A204.1 (cell line): ENCODE data around the gene MAP6.
"Not testable (repeated sequence)": the region's sequence is repeated elsewhere in the genome, so short reads cannot be mapped to it uniquely, and the experiment has no call there.

ENCODE experiments used
- FAIRE-seq: peaks from 2 replicates; lab custom pipeline; 2012; peaks lifted over from hg19 to GRCh38; lab: Jason Lieb, UNC

The MAP6 gene

DNA sequence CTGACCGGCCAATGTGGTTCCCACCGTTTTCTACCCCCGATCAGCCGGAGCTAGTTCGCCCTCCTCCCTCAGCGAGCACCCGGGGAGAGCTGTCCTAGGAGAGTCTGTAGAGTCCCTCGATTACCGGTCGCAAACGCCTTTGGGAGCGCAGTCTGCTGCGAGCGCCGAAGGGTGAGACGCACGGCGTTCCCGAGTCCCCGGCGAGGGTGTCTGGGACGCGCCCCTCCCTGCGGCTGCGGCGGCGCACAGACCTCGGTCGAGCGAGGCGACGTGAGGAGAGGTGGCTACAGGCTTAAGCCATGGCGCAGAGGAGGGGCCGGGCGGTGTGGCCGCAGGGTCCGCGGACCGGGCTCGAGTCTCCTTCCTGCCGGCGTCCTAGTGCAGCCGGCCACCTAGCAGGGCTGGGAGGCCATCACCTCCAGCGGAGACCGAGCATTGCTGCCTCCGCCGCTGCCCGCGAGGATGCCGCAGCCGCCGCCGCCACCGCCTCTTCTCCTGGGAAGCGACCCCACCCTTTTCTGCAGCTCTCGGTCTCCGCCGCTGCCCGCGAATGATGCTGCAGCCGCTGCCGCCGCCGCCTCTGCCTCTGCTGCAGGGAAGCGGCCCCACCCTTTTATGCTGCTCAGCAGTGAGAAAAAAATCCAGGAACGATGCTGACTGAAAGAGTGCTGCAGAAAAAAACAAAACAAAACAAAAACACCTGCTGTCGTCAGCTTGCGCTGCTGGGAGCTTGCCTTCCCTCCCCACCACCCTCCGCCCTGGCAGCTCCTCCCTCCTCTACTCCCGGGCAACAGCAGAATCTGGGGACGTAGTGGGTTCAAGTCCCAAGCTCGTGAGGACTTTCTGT lies at the start of gene MAP6:
TSS of gene MAP6 (minus strand) at position 588 of the 847 bp plus-strand sequence. CDS start 669 bp downstream, outside the sequence.
- FAIRE-seq = no peak

DNA sequence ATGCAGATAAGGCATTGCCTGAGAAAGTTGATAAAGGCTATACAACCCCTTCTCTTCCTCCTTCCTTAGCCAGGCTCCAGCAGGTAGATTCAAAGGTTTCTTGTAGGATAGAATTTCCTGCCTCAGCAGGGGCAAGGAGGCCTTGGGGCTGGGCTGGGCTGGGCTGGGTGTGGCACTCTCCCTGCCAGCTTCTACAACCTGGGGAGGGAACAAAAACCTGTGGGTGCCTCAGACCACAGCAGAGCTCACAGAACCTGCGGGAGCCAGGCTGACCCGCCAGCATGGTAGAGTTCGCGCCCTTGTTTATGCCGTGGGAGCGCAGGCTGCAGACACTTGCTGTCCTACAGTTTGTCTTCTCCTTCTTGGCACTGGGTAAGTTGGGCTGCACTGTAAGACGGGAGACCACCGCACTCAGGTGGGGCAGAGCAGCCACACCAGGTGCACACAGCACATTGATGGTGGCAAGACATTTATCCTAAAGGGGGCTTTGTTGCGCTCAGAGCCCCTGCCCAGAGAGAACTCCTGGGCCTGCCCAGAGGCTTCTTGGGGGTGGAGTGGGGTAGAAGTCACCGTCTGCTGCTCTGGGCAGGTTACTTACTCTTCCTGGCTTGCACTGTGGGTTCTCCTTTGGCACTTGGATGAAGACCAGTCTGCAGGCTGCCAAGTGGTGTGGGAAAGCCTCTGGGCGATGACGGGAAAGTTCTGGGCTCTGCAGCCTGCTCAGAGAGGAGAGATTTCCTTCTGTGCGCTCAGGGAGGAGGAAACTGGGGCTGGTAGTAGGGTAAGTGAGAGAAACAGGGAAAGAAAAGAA lies 49.0 kb upstream of the MAP6 start, which contains the start of gene MOGAT2:
TSS of gene MOGAT2 (plus strand) at position 231 of the 811 bp plus-strand sequence. CDS start at position 282, 51 bp downstream.
- FAIRE-seq = no peak

DNA sequence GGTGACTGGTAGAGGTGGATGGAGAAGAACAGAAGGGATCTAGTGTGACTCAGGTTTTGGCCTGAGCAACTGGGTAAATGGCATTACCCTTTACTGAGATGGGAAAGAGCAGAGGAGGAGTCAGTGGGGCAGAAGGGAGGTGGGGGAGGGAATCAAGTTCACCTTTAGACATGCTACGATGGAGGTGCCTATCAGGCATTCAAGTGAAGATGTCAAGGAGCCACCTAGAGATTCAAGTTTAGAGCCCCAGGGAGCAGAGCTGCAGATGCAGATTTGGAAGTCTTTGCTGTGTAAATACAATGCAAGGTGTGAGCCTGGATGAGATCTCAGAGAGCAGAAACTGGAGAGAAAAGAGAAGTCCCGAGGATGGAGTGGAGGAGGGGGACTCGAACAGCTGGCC lies 47.8 kb upstream of the MAP6 start:
- FAIRE-seq = no peak

DNA sequence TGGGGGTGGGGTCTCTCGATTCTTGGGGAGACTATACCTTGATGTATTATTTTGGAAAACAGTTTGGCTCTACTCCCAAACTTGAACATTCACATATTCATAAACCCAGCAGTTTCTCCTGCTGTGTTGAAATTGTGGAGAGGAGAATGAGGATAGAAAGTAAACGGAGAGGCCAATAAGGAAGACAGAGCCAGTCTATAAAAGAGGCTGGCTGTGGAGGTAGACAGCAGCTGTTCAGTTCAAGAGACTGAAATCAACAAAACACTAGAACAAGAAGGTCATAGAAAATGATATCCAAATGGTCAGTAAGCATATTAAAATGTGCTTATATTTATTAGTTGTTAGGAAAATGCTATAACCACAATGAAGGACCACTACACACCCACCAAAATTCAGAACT lies 46.9 kb upstream of the MAP6 start:
- FAIRE-seq = no peak

DNA sequence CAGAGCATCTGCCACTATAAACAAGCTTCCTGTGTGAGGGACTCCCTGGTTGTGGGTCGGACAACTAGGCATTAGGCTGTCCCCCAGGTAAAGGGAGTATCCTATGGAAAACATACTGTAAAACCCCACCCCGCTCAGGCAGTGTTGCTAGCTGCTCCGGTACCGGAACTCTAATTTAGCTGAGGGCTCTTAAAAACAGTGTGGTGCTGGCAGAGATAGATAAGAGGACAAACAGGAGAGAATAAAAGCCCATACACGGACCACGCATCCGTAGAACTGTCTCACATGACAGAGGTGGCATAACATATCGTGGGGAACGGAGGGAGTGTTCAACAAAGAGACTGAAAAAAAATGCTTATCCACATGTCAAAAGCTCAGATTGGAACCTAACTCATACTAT lies 45.4 kb upstream of the MAP6 start:
- FAIRE-seq = no peak

DNA sequence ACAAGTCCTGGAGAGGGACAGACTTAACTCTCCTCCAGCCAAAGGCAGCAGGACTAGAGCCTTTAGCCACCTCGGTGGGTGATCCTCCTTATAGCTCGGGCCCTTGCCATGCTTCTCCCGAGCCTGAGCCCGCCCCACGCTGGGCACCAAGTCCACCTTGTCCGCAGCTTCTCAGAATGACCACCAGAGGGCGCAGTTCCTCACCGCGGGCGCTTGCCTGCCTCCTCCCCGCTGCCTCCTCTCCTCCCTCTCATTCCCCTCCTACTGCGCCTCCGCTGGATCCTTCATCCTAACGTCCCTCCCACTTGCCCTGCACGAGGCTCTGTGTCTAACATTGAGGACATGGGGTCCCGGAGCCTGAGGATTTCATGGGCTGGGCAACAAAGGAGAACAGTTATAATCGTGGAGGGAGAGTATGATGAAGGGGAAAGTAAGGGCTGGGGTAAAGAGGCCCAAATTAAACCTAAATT lies 37.5 kb upstream of the MAP6 start:
- FAIRE-seq = no peak

DNA sequence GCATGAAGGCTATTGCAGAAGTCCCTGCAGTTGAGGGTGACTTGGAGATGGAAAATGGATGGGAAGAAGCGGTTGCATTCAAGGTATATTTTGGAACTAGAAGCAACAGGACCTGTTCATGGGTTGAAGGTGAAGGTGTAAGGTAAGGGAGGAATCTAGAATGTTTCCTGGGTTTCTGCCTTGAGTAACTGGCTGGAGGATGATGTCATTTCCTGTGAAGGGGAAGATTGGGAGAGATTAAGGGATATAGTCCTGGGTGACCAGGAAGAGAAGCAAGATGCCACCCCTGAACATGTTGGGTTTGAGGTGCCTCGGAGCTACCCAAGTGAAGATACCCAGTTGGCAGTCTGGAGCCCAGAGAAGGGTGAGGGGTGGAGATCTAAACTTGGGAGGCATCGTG lies 36.7 kb upstream of the MAP6 start:
- FAIRE-seq = no peak

DNA sequence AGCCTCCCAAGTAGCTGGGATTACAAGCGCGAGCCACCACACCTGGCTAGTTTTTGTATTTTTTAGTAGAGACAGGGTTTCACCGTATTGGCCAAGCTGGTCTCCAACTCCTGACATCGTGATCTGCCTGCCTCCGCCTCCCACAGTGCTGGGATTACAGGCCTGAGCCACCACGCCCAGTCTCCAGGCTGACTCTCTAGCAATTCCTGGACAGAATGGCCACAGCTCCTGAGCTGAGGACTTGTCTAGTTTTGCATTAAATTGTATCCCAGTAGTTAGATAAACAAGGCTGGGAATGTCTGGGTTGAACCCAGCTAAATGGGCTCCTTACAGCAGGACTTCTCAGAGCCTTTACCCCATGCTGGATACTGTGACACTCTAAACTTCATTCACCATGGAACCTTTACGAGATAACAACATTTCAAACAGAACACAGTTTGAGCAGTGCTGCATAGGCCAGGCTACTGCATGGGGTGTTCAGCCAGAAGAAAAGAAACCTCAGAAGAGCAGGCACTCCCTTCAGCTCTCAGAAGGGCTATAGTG lies 34.9 kb upstream of the MAP6 start:
- no peak for FAIRE-seq

DNA sequence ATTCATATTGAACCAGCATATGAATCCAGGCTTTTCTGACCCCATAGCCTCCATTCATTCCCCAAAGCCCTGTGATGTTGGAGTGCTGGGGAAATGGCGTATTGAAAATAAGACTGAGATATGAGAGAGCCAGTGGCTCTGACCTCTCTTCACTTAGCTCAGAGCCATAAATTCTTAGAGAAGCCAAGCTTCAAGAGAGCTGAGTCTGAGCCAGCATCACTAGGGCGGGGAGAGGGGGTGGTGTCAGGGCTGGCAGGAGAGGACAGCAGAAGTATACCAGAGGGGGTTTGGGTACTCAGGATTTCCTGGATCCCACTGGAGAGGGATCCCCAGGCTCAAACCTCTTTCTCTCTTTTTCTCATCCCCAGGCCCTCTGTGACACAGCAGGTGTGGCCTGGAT lies 32.1 kb upstream of the MAP6 start:
- no peak for FAIRE-seq

DNA sequence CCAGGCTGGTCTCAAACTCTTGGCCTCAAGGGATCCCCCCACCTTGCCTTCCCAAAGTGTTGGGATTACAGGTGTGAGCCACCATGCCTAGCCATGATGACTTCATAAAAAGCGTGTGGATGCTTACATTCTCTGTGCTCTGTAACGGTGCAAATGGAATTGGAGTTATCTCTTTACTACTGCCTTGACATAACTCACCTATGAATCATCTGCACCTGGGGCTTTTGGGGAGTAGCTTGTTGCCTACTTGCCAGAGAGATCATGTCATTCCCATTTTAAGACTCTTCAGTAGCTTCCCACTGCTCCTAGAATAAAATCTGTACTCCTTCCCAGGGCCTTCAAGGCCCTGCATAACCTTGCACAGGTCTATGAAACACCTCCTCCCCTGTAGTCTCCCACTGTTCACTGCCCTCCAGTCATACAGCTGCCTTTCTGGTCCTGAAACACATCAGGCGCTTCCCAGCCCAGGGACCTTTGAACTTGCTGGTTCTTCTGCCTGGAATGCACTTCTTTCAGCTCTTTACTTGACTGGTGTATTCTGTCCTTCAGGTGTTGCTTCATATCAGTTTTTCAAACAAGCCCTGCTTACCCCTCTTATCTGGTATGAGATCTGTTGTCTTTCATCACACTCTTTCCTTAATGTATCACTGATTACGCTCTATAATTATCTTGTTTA lies 29.2 kb upstream of the MAP6 start:
- FAIRE-seq = no peak

DNA sequence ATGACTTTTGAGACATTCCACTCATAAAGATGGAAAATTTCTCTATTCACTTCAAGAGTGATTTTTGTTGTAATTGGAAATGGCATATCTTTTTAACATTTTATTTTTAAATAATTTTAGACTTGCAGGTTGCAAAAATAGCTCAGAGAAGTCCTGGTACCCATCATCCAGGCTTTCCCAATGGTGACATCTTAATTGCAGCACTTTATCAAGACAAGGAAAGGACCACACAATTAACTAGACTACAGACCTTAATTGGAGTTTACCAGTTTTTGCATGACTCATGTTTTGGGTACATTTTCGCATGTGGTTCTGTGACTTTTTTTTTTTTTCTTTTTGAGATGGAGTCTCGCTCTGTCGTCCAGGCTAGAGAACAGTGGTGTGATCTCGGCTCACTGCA lies 23.0 kb upstream of the MAP6 start:
- FAIRE-seq = no peak

DNA sequence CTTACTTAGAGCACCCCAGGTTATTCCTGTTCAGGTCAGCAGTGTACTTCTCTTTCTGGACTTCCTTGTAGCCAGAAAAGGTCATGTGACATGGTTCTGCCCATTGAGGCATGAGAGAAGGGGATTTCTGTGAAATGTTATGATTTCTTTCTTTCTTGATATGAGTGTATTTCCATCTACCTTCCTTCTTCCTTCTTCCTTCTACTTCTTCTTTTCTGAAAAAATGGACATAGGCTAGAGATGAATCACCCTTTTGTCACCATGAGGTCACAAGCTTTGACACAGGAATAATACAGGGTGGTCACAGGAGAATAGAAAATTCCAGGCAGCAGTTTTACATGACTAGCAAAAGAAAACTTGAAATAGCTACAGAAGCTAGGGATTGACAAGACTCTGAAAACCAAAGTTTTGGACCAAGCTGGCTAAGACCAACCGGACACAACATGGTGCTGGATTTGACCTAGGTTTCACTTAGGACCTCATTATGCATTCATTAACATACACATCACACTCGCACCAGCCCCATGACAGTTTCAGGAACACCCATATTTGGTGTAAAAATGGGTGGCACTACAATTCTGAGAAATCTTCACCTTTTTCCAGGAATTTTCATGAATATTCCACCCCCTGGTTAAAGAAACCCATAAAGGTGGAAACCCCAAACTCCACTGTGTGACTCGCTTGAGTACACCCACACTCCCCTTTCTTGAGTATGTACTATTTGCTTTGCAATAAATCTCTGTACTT lies 21.2 kb upstream of the MAP6 start:
- FAIRE-seq = no peak

DNA sequence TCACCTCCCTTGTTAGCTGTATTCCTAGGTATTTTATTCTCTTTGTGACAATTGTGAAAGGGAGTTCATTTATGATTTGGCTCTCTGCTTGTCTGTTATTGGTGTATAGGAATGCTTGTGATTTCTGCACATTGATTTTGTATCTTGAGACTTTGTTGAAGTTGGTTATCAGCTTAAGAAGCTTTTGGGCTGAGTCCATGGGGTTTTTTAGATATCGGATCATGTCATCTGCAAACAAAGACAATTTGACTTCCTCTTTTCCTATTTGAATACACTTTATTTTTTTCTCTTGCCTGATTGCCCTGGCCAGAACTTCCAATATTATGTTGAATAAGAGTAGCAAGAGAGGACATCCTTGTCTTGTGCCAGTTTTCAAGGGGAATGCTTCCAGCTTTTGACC lies 15.0 kb upstream of the MAP6 start:
- FAIRE-seq = not testable (repeated sequence)

DNA sequence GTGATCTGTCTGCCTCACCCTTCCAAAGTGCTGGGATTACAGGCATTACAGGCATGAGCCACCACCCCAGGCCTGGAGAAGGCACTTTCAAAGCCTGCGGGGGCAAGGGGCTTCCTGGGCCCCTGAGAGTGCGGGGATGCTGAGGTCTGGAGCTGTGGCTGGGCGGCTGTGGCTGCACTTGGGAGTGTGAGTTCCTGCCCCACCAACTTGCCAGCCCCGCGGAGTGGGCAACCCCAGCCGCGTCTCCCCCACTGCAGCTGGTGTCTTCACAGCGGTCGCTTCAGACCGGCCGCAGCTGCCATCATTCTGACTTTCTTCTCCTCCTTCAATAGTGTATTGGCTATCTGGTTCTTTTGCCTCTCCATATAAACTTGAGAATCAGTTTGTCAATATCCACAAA lies 10.7 kb upstream of the MAP6 start:
- FAIRE-seq = no peak

DNA sequence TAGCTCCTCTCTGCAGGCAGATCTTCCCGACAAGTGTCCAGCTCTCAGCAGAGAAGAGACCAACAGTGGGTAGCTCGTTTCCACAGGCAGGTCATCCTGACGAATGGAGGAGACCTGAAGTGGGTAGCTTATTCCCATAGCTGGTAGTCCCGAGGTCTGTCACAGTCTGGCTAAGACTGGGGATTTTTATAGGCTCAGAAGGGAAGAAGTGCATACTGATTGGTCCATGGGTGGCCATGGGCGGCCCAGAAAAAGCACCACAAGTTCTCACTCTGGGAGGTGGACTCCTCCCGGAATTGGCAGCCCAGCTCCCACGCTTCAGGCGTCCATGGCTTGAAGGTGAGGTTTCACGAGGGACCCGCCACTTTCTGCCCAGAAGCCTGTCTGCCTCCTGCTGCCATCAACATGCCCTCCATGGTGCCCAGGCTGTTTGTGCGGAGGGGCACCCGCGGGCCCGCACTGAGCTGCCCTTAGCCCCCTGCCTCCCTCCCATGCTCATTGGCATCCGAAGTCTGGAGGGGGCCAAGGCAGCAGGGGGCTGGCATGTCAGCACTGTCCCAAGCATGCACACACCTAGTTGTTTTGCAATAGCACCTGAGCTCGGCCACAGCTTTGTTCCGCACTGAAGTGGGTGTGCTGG lies 9.9 kb upstream of the MAP6 start:
- no peak for FAIRE-seq

DNA sequence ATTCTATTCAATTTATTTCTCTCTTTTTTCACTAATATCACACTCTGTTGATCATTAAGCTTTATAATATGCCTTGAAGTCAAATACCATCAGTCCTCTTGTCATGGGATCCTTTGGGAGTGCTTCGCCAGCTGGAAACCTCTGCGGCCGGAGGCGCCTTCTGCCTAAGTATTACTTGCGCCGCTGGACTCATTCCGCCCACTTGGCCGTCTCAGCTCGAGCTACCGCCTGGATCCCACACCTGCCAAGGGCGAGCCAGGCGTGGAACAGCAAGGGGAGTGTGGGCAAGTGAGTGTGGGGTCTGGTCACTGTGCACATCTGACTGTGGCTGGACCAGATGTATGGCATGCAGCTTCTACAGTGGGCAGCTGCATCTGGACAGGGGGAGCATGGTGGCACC lies 9.1 kb upstream of the MAP6 start:
- no peak for FAIRE-seq

DNA sequence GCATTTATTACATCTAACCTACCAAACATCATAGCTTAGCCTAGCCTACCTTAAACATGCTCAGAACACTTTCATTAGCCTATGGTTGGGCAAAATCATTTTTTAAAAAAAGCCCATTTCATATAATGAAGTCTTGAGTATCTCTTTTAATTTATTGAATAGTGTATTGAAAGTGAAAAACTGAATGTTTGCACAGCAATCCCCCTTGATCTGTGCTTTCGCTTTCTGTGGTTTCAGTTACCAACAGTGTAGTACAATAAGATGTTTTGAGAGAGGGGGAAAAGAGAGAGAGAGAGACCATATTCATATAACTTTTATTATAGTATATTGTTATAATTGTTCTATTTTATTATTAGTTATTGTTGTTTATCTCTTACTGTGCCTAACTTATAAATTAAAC lies 8.4 kb upstream of the MAP6 start:
- FAIRE-seq = no peak

DNA sequence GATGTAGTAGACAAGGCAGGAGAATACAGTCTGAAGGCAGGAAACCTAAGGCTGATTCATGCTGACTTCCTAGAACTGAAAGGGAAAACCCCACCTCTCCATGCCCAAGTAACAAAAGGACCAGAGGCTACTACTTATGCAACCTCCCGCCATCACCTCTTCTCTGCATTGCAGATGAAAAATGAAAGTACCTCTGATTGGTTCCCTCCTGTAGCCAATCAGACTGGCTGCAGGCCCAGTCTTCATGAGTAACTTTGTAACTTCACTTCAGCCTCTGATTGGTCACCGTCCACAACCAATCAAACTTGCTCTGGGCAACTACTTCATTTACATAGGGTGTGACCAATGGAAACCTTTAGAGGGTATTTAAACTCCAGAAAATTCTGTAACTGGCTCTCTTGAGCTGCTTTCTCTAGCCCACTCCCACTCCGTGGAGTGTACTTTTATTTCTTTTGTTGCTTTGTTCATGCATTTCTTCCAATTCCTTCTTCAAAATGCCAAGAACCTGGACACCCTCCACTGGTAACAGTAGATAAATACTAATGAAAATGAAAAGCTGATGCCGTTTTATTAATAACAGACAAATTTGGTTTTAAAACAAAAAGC lies 5.2 kb upstream of the MAP6 start:
- no peak for FAIRE-seq

DNA sequence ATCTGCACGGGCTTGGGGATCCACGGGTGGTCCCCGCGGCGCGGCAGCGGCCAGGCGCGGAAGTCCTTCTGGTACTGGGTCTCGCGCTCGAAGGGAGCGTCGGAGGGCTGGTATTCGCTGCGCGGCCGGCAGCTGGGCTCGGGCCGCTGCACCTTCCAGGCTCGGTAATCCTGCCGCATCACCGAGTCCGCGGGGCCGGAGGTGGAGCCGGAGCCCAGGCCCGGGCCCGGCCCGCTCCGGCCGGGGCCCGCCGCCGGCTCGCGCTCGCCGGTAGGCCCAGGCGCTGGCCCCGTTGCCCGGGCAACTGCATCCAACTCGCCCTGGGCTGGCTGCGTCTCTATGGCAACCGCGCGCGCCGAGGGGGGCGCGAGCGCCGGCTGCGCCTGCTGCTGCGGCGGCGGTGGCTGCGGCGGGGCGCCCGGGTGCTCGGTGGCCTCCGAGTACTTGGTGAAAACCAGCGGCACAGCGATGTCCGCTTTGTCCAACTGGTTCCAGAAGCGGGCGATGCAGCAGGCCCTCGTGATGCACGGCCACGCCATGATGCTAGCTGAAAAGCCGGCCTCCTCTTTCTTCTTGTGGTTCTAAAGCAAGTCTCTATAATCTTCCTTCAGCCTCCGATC lies 897 bp downstream of the MAP6 start:
- FAIRE-seq = no peak

DNA sequence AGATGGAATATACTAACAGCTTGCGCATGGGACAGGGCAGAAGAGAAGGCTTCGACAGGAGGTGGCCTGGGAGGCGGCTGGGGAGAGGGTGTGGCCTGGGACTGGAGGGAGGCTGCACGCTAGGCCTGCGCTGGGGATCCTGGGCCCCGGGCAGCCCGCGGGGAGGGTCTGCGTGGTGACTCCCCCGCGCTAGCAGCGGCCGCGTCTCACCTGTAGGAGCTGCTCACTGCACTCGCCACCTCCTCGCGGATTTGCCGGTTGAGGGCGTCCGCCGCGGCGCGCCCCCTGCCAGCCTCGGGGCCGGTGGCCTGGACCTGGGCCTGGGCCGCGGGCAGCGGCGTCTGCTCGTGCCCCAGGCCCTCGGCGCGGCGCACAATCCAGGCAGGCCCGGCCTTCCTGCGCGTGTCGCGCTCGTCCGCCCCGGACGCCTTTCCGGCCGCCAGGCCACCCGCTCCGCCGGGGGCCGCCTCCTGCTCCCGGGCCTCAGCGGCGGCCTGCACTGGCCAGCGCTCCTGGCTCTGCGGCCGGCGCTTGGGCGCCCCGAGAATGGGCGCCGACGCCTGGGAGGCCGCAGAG lies 1.5 kb downstream of the MAP6 start:
- no peak for FAIRE-seq
